ENCODE measurements around the gene MARCHF9.

The MARCHF9 gene

GRCh38 chr12:57756406-57757341 lies 1.8 kb downstream of the MARCHF9 start:
- DNase-seq: peak; percentile 69

- DNase-seq: no peak
Measured at GRCh38 chr12:57757771-57758170, 2.9 kb downstream of the MARCHF9 start.

GRCh38 chr12:57758552-57759359 lies 3.9 kb downstream of the MARCHF9 start:
- no peak for DNase-seq

GRCh38 chr12:57759360-57759980 lies 4.6 kb downstream of the MARCHF9 start:
- no peak for DNase-seq

- peak; percentile 63 for DNase-seq
Measured at GRCh38 chr12:57760347-57760982, 5.6 kb downstream of the MARCHF9 start.

- DNase-seq: no peak
Measured at GRCh38 chr12:57761391-57761998, 6.6 kb downstream of the MARCHF9 start.

GRCh38 chr12:57762463-57762862 lies 7.6 kb downstream of the MARCHF9 start:
- no peak for DNase-seq

- DNase-seq: no peak
Measured at GRCh38 chr12:57763881-57764661, 9.2 kb downstream of the MARCHF9 start.

- DNase-seq: no peak
Measured at GRCh38 chr12:57764662-57765002, 9.7 kb downstream of the MARCHF9 start.

- DNase-seq: peak; percentile 69
Measured at GRCh38 chr12:57765003-57765697, 10.2 kb downstream of the MARCHF9 start.

- DNase-seq: peak; percentile 33
Measured at GRCh38 chr12:57765698-57766463, 11.0 kb downstream of the MARCHF9 start.

GRCh38 chr12:57766464-57767304 lies 11.8 kb downstream of the MARCHF9 start, which contains the start of gene CYP27B1:
Gene CYP27B1 (minus strand): TSS chr12:57767078. CDS start chr12:57767041, 37 bp downstream.
- DNase-seq: peak; percentile 37

GRCh38 chr12:57767305-57767698 lies 12.4 kb downstream of the MARCHF9 start:
- DNase-seq: no peak

GRCh38 chr12:57767876-57768275 lies 13.0 kb downstream of the MARCHF9 start:
- no peak for DNase-seq

- DNase-seq: no peak
Measured at GRCh38 chr12:57769594-57769993, 14.7 kb downstream of the MARCHF9 start.

GRCh38 chr12:57770734-57771133 lies 15.8 kb downstream of the MARCHF9 start:
- DNase-seq: no peak

GRCh38 chr12:57771236-57771872 lies 16.5 kb downstream of the MARCHF9 start:
- DNase-seq: peak; percentile 96

GRCh38 chr12:57771873-57772428 lies 17.0 kb downstream of the MARCHF9 start, which contains the start of gene METTL1:
Gene METTL1 (minus strand): TSS chr12:57772105. CDS start chr12:57772083, 22 bp downstream.
- peak; percentile 98 for DNase-seq

All from eye (tissue), 1 donor.